CD4-positive, alpha-beta memory T cell (primary cell): ENCODE data around the gene TMEM91. TPM values are rescaled to one million over a fixed set of nuclear protein-coding genes. Genes with fewer than 3 reads are reported as not detected.

Source experiments
- CTCF ChIA-PET: fragments of 350-600 bp; sonication (Branson Sonifier 250); formaldehyde crosslinking; loops from one replicate; lab custom pipeline; 2021; ENCODE audit warnings: inconsistent platforms; ENCODE audit not compliant: partially characterized antibody; lab: Charles Lee
- POLR2A ChIA-PET: fragments of 350-600 bp; sonication (Branson Sonifier 250); formaldehyde crosslinking; loops from one replicate; lab custom pipeline; 2021; ENCODE audit not compliant: partially characterized antibody; lab: Charles Lee
- DNase-seq, 5 donors: peaks; one replicate each; pipeline versions ENCODE4 v3.0.0 to v3.0.0-alpha.2; 2020 to 2022; ENCODE audit warnings: mixed read lengths in 1 of 5
- H3K27ac ChIP-seq: one replicate; pipeline ENCODE4 v1.7.0; 2013; ENCODE audit warnings: low read depth, low read length
- H3K27me3 ChIP-seq: 2 replicates; pipeline ENCODE4 v1.7.0; 2013; ENCODE audit warnings: mild to moderate bottlenecking, low read length, moderate library complexity; ENCODE audit not compliant: insufficient read depth
- H3K36me3 ChIP-seq: 2 replicates; pipeline ENCODE4 v1.7.0; 2013; ENCODE audit warnings: mild to moderate bottlenecking, low read length, moderate library complexity; ENCODE audit not compliant: insufficient read depth
- H3K4me1 ChIP-seq: 2 replicates; pipeline ENCODE4 v1.7.0; 2013; ENCODE audit warnings: mild to moderate bottlenecking, low read length, moderate library complexity; ENCODE audit not compliant: insufficient read depth
- H3K4me3 ChIP-seq, 2 donors: one replicate each; pipeline ENCODE4 v1.7.0; 2013; ENCODE audit warnings: low read length in 2 of 2, mild to moderate bottlenecking in 1 of 2
- H3K9me3 ChIP-seq, 2 donors: one replicate each; pipeline ENCODE4 v1.7.0; 2013; ENCODE audit warnings: low read length in 2 of 2, control low read depth in 1 of 2; ENCODE audit not compliant: control insufficient read depth in 1 of 2
- H3K27ac Mint-ChIP-seq, 7 donors: one replicate each; pipeline ENCODE4 v1.8.0; 2020 to 2021; ENCODE audit warnings: mixed read lengths in 7 of 7, mild to moderate bottlenecking in 6 of 7, inconsistent platforms in 3 of 7, moderate library complexity in 3 of 7
- H3K27me3 Mint-ChIP-seq, 2 donors: one replicate each; pipeline ENCODE4 v1.8.0; 2020 to 2021; ENCODE audit warnings: mixed read lengths in 2 of 2
- H3K36me3 Mint-ChIP-seq, 2 donors: one replicate each; pipeline ENCODE4 v1.8.0; 2020 to 2021; ENCODE audit warnings: mixed read lengths in 2 of 2, inconsistent platforms in 1 of 2, mild to moderate bottlenecking in 1 of 2
- H3K4me1 Mint-ChIP-seq, 4 donors: one replicate each; pipeline ENCODE4 v1.8.0; 2020 to 2021; ENCODE audit warnings: mixed read lengths in 4 of 4, mild to moderate bottlenecking in 1 of 4
- H3K4me3 Mint-ChIP-seq, 8 donors: one replicate each; pipeline ENCODE4 v1.8.0; 2020 to 2021; ENCODE audit warnings: mixed read lengths in 8 of 8, mild to moderate bottlenecking in 7 of 8, moderate library complexity in 6 of 8, inconsistent platforms in 3 of 8
- H3K9me3 Mint-ChIP-seq, 8 donors: one replicate each; pipeline ENCODE4 v1.8.0; 2020 to 2021; ENCODE audit warnings: mixed read lengths in 8 of 8, mild to moderate bottlenecking in 5 of 8, inconsistent platforms in 3 of 8, moderate library complexity in 1 of 8
- intact Hi-C: fragments of 100-400 bp; cut with micrococcal nuclease; formaldehyde crosslinking; loops from one replicate; pipeline ENCODE4 v1.15.1; 2023
- polyA plus RNA-seq, 2 donors: library from polyadenylated mRNA; unstranded; fragments of 300-500 nt; fragmentation: Illumina TruSeq; gene quantifications; one replicate each; pipeline ENCODE4 v1.2.3, GENCODE V29; 2021
- total RNA-seq, 2 experiments: library from RNA; stranded (reverse); gene quantifications; one replicate each; pipeline ENCODE4 v1.2.3, GENCODE V29; 2021

The TMEM91 gene
- total and polyA plus RNA-seq, 4 experiments from 2014 or later: 4.8 to 16.1 (median 9.6) TPM

DNA sequence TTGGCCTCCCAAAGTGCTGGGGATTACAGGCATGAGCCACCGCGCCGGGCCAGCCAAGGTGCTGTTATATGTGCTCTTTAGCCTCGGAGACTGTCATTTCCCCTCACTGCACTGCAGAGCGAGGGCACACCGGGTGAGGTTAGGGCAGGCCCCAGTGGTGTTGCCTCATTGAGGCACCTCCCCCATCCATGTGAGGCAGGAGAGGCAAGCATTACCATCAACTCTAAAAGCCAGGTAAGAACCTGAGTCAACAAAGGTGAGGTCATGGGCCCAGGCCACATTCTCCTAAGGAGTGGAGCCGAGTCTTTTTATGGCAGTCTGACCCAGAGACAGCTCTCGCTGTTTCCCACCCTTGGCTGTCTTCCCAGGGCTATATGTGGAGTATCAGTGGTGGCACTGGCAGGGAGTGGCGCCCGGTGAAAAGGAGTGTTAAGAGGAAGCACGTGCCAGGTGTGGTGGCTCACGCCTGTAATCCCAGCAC lies 39.9 kb downstream of the TMEM91 start:
- Histone ChIP-seq H3K27me3 (no peaks in the 10 kb centered on the region), H3K27ac (no peak overlapping the region), H3K4me3 (no peak overlapping the region), H3K4me1 (no peaks in the 10 kb centered on the region), H3K36me3 (peaks cover 76% of the 10 kb centered on the region), H3K9me3 (no peaks in the 10 kb centered on the region)
- Mint-ChIP-seq H3K9me3 (no peaks in the 10 kb centered on the region), H3K27me3 (no peaks in the 10 kb centered on the region), H3K4me1 (peaks cover 0 to 2% (median under 1%) of the 10 kb centered on the region in 4 donors), H3K27ac (peak overlapping the region in 2 of 7 donors; percentile 22 to 63), H3K4me3 (no peak overlapping the region), H3K36me3 (peaks cover 30 to 61% of the 10 kb centered on the region in 2 donors)
- intact Hi-C loops: no loop called here
- POLR2A ChIA-PET: interaction anchor here (0.6 kb wide), 1 partner anchor 77 kb away, joined by 3 read pairs; no protein-coding TSS in a partner anchor
- CTCF ChIA-PET: no interaction called here
- DNase-seq: no peak

- Mint-ChIP-seq H3K36me3 (peaks cover 31 to 67% of the 10 kb centered on the region in 2 donors), H3K9me3 (no peaks in the 10 kb centered on the region), H3K27ac (peak overlapping the region in 1 of 7 donors; percentile 36), H3K4me3 (no peak overlapping the region), H3K4me1 (peaks cover 1 to 11% (median 4%) of the 10 kb centered on the region in 4 donors), H3K27me3 (no peaks in the 10 kb centered on the region)
- intact Hi-C loops: no loop called here
- Histone ChIP-seq H3K36me3 (peaks cover 59% of the 10 kb centered on the region), H3K9me3 (no peaks in the 10 kb centered on the region), H3K4me1 (peaks cover 9% of the 10 kb centered on the region), H3K4me3 (no peak overlapping the region), H3K27ac (no peak overlapping the region), H3K27me3 (no peaks in the 10 kb centered on the region)
- DNase-seq: no peak
- CTCF ChIA-PET: interaction anchor here (1.1 kb wide), 1 partner anchor 11 kb away, joined by 4 read pairs; no protein-coding TSS in a partner anchor
- POLR2A ChIA-PET: interaction anchor here (0.6 to 1.3 kb wide), 3 partner anchors 11 to 63 kb away, joined by 4 read pairs; no protein-coding TSS in a partner anchor
Measured at GRCh38 chr19:41420101-41420880, 44.0 kb downstream of the TMEM91 start.

DNA sequence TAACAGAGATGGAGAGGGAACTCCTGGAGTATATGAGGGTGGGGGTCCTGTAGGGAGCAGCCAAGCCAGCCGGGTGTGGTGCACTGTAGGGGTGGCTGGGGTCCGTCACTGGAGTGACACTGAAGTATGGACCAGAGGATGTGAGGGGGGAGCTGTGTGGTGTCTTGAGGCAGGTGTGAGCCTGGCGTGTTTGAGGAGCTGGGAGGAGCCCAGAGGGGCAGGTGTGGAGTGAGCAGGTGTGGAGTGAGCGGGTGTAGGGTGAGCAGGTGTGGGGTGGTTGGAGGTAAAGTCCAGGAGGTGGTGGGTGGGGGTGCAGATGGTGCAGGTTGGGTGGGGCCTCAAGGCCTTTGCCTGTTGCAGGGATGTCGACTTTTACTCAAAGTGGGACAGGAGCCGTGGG lies 45.0 kb downstream of the TMEM91 start:
- H3K27ac ChIP-seq: no peak overlapping the region

GRCh38 chr19:41421973-41422372 lies 45.6 kb downstream of the TMEM91 start:
- no peaks in the 10 kb centered on the region for H3K9me3 Mint-ChIP-seq
- ChIA-PET CTCF (no interaction called here), POLR2A (no interaction called here)
- intact Hi-C loops: no loop called here
- Histone ChIP-seq H3K36me3 (peaks cover 48% of the 10 kb centered on the region), H3K4me1 (peaks cover 12% of the 10 kb centered on the region), H3K27me3 (no peaks in the 10 kb centered on the region), H3K4me3 (no peak overlapping the region), H3K27ac (no peak overlapping the region), H3K9me3 (no peaks in the 10 kb centered on the region)
- DNase-seq: no peak
- peak overlapping the region in 1 of 7 donors; percentile 88 for H3K27ac Mint-ChIP-seq
- peak overlapping the region in 1 of 8 donors; percentile 34 for H3K4me3 Mint-ChIP-seq
- peaks cover 4 to 22% (median 11%) of the 10 kb centered on the region in 4 donors for H3K4me1 Mint-ChIP-seq
- H3K36me3 Mint-ChIP-seq: peaks cover 31 to 72% of the 10 kb centered on the region in 2 donors
- H3K27me3 Mint-ChIP-seq: no peaks in the 10 kb centered on the region

More for the DNA sequence above, 45.0 kb downstream of the TMEM91 start:
- H3K4me3 Mint-ChIP-seq: no peak overlapping the region
- peaks cover 4 to 17% (median 8%) of the 10 kb centered on the region in 4 donors for H3K4me1 Mint-ChIP-seq
- CTCF ChIA-PET: no interaction called here
- Histone ChIP-seq H3K4me1 (peaks cover 10% of the 10 kb centered on the region), H3K27me3 (no peaks in the 10 kb centered on the region), H3K4me3 (no peak overlapping the region), H3K36me3 (peaks cover 55% of the 10 kb centered on the region), H3K9me3 (no peaks in the 10 kb centered on the region)
- no peaks in the 10 kb centered on the region for H3K27me3 Mint-ChIP-seq
- intact Hi-C loops: no loop called here
- H3K36me3 Mint-ChIP-seq: peaks cover 31 to 68% of the 10 kb centered on the region in 2 donors
- POLR2A ChIA-PET: interaction anchor here (1.3 kb wide), 1 partner anchor 13 kb away, joined by 4 read pairs; no protein-coding TSS in a partner anchor
- H3K27ac Mint-ChIP-seq: peak overlapping the region in 2 of 7 donors; percentile 6 to 78
- no peak for DNase-seq
- no peaks in the 10 kb centered on the region for H3K9me3 Mint-ChIP-seq

- ChIA-PET CTCF (no interaction called here), POLR2A (no interaction called here)
- Mint-ChIP-seq H3K9me3 (no peaks in the 10 kb centered on the region), H3K36me3 (peaks cover 27 to 71% of the 10 kb centered on the region in 2 donors), H3K27ac (peak overlapping the region in 1 of 7 donors; percentile 6), H3K4me3 (no peak overlapping the region), H3K27me3 (no peaks in the 10 kb centered on the region), H3K4me1 (peaks cover 4 to 24% (median 13%) of the 10 kb centered on the region in 4 donors)
- H3K27me3 ChIP-seq: no peaks in the 10 kb centered on the region
- H3K9me3 ChIP-seq: no peaks in the 10 kb centered on the region
- intact Hi-C loops: no loop called here
- H3K4me3 ChIP-seq: no peak overlapping the region
- H3K4me1 ChIP-seq: peaks cover 15% of the 10 kb centered on the region
- no peak for DNase-seq
- no peak overlapping the region for H3K27ac ChIP-seq
- peaks cover 43% of the 10 kb centered on the region for H3K36me3 ChIP-seq
Measured at GRCh38 chr19:41422456-41422855, 46.1 kb downstream of the TMEM91 start.

- DNase-seq: no peak
- Histone ChIP-seq H3K36me3 (peaks cover 42% of the 10 kb centered on the region), H3K4me3 (no peak overlapping the region), H3K27me3 (no peaks in the 10 kb centered on the region), H3K4me1 (peaks cover 18% of the 10 kb centered on the region), H3K9me3 (no peaks in the 10 kb centered on the region), H3K27ac (no peak overlapping the region)
- ChIA-PET CTCF (no interaction called here), POLR2A (no interaction called here)
- Mint-ChIP-seq H3K36me3 (peaks cover 27 to 73% of the 10 kb centered on the region in 2 donors), H3K9me3 (no peaks in the 10 kb centered on the region), H3K27me3 (no peaks in the 10 kb centered on the region), H3K27ac (peak overlapping the region in 1 of 7 donors; percentile 6), H3K4me3 (no peak overlapping the region), H3K4me1 (peaks cover 9 to 29% (median 17%) of the 10 kb centered on the region in 4 donors)
- intact Hi-C loops: no loop called here
Measured at GRCh38 chr19:41422955-41423354, 46.6 kb downstream of the TMEM91 start.
